GM19324 (cell line): Measurements from ENCODE around the gene AIG1.

Experiments used
- ATAC-seq: cut with Tn5 transposase; IDR thresholded peaks from one replicate; pipeline ENCODE4 v1.9.1; 2021; ENCODE audit warnings: mild to moderate bottlenecking, moderate library complexity; ENCODE audit not compliant: unreplicated experiment, low FRiP score

Gene AIG1

DNA sequence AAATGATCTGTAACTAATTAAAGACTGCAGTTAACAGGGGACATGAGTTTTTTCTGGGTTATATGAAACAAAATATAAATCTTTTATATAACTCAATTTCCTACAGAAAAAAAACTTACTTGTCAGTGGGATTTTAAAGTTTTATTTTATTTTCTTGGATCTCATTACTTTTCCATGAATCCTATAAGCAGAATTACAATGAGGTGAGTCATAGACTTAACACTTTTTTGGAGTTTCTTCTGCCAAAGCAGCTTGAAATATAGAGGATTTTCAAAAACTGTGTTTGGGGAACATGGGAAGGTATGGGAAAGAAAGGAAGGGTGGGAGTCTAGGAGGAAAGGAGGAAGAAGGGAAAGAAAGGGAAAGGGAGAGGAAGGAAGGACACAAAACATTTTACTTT, 130.7 kb downstream of the AIG1 start:
- ATAC-seq = no peak

- no peak for ATAC-seq
These were observed 132.1 kb downstream of the AIG1 start for GRCh38 chr6:143192766-143193165.

GRCh38 chr6:143193571-143194094, 132.9 kb downstream of the AIG1 start:
- ATAC-seq = no peak

GRCh38 chr6:143194095-143194589, 133.5 kb downstream of the AIG1 start:
- ATAC-seq = no peak

DNA sequence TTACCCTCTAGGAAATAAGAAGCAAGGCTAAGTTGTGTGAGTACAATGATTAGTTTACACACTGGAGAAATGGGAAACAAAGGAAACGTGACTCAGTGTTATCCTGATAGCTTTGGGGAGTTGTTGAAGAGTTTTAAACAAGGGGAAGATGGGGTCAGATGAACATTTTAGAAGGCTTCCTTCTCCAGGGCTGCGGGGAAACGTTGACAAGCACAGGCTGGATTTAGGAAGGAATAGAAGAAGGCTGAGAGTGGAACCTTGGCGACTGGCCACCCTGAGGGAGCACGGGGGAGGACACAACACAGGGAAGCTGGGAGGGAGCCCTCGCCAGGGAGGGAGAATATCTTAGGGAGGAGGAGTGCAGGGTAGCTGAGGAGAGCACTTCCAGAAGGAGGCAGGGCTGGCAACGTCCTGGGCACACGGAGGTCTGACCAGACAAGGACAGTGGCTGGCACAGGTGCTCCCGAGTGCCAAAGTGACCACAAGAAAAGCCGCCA, 134.7 kb downstream of the AIG1 start:
- ATAC-seq = no peak

DNA sequence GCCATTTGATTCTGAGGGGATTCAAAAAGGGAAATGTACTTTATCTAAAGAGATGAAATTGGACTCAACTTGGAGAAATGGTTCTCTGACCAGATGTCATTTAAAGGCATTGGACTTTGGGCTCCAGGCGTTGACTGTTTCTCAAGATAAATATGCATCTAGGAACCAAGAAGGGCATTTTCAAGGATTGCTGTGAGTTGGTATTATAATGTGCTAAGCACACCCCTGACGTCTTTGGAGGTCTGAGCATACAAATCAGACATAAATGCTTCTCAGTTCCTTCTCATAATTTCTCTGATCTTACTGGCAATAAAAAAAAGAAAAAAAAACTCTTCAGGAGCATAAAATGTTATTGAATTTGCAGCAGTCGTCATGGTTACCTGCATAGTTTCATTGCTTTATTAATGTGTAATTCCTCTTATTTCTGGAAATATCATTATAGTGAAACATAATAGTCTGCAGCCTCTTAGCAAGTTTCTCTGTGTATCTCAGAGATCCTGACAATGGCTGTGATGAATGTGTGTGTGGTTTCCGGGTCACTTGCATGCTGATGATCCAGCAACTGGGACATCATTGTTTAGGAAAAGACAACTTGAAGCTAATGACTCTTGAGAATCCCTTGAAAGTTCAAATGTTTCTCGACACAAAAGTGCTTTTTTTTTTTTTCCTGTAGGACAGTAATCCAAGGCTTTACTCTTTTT, 136.0 kb downstream of the AIG1 start:
- ATAC-seq = no peak

- no peak for ATAC-seq
These were observed 136.7 kb downstream of the AIG1 start for GRCh38 chr6:143197377-143197776.

- ATAC-seq = no peak
These were observed 137.6 kb downstream of the AIG1 start for GRCh38 chr6:143198312-143198711.

DNA sequence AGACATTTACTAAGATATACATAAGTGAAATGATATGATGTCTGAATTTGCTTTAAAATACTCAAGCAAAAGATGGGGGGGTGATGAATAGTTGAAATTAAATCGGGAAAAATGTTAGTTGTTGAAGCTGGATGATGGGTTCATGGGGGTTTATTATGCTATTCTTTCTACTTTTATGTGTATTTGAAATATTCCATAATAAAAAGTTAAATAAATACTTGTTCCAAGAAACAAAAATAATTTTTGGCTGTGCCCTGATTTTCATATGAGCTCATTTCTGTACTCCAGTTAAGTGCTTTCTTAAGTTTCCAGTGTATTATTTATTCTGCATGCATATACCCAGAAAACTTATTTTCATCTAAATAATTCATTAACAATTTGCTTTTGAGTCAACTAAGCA, 138.6 kb downstream of the AIG1 start:
- ATAC-seq = no peak

GRCh38 chr6:143200167-143200770, 139.6 kb downstream of the AIG1 start:
- no peak for ATAC-seq

- no peak for ATAC-seq
These were observed 143.4 kb downstream of the AIG1 start for GRCh38 chr6:143204045-143204444.

GRCh38 chr6:143205131-143205535, 144.4 kb downstream of the AIG1 start:
- ATAC-seq = no peak

- no peak for ATAC-seq
These were observed 144.9 kb downstream of the AIG1 start for GRCh38 chr6:143205585-143205984.

GRCh38 chr6:143205991-143206390, 145.3 kb downstream of the AIG1 start:
- ATAC-seq = no peak

DNA sequence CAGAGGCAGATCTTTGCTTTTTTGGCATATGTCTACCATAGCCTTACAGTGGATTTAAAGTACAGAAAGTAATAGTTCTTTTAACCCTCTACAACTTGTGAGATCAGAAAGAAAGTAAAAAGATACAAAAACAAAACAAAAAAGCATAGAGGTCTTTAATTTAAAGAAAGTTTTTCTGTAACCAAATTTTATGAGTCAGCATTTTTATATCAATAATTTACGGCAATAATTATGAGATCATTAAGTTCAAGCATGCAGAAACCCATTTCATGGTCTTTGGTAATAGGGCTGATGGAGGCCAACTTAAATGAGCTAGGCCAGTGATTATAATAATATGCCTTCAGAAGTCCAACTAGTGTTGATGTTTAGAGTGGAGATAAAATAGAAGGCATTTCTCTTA, 145.9 kb downstream of the AIG1 start:
- ATAC-seq = no peak

DNA sequence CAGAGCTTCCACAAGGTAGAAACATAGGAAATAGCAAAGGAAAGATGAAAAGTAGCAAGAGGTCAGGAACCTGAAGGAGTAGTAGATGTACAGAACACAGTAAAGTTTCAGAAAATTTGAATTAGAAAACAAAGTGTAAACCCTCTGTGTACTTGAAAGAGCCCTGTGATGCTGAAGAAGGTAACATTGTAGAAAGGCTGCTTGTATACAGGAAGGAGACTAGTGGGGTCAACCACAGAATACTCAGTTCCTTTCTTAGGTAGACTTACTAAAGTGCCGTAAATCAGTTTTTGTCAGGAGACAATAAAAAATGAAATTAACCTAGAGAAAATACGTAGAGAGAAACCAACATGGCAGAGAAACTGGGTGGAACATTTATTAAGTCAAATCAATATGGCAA, 149.7 kb downstream of the AIG1 start:
- no peak for ATAC-seq

DNA sequence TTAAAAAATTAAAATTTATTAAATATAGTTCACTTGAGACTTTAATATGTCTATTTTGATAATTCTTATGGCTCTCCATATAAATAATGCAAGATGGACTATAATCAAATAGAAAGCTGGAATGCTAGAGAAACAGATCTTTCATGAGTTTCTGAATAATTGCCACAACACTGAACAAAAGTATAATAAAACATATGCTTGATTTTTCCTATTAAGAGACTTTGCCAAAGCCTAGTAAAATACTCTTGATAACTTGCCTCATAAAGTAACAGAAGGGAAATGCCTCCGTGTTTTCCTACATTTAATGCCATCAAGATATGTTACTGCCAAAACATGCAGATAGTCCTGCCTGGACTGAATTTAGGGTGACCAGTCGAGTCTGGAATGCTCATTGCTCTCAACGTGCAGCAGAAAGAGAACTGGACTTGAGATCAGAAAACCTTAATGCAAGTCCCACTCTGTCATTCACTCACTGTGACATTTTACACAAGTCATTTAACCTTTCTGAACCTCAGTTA, 153.2 kb downstream of the AIG1 start:
- no peak for ATAC-seq

- no peak for ATAC-seq
These were observed 154.7 kb downstream of the AIG1 start for GRCh38 chr6:143215363-143215762.

GRCh38 chr6:143215771-143216170, 155.1 kb downstream of the AIG1 start:
- no peak for ATAC-seq

DNA sequence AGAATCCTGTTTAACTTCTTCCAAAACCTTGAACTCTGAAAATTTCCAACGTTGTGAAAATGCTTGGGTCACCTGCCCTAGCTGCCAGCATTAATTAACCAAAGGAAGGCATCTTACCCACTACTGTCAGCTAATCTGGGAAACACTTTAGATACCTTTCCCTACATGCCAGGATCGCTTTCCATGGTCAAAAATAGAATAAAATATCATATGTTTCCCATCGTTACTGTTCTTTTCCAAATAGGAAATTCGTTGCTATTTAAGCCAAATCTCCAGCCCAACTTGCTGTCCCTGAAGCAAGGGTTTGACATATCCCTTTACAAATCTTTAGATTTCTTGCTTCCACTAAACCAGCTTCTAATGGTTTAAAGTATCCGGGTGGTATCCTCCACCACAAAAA, 157.5 kb downstream of the AIG1 start:
- no peak for ATAC-seq

DNA sequence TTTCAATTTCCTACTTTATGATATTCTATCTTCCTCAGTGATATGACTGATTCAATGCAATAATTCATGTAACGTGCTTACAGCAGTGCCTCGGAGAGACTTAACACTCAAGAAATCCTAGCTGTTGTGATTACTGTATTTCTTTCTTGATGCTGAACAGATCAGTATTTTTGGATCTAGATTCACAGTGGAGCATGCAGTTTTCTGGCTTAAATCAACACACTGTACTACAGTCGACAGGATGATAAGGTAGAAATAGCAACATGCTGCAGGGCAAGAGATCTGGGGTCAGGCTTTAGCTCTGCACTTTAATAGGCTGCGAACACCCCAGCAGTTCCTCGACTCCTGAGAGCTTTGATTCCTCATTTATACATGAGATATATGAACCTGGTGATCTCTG, 161.0 kb downstream of the AIG1 start:
- ATAC-seq = no peak

DNA sequence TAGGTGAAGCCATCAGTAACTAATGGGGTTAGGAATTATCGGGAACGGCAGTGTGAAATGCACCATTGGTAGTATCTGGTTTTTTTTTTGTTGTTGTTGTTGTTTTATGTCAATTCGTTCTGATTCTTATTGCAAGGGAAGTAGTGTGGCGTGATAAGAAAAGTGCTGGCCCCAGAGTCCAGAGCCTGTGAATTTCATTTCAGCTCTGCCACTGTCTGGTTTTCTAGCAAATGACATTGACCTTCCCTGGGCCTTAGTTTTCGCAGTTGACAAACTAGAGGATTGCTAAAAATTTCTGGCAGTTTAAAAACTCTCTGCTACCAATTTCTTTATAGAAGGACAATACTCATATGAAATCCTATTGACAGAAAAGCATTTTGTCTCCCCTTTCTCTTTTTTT, 161.6 kb downstream of the AIG1 start:
- no peak for ATAC-seq
